ENCODE data around the gene ENAH.

- TF ChIP-seq CTCF (conservative IDR thresholded peaks at IDR 0.05; ENCODE audit: low read length), result no peak
- TF ChIP-seq EZH2phosphoT487 (IDR thresholded peaks at IDR 0.05; ENCODE audit: borderline replicate concordance), result no peak
These were observed 173.6 kb downstream of the ENAH start for GRCh38 chr1:225479341-225479740.
